Activated naive CD8-positive, alpha-beta T cell treated with anti-CD3 and anti-CD28 coated beads, Interleukin-2, amount 50 U/mL, for 16 hours (primary cell): ENCODE measurements around the gene MAPKAPK3.

Source experiments
- DNase-seq: peaks from one replicate; pipeline ENCODE4 v3.0.0-alpha.2; 2020; ENCODE audit warnings: low read depth, low spot score

Gene MAPKAPK3

GRCh38 chr3:50617096-50617791, at the start of gene MAPKAPK3:
TSS of gene MAPKAPK3 (plus strand) at chr3:50617151. CDS start at chr3:50617566, 415 bp downstream.
- DNase-seq: no peak

- peak; percentile 89 for DNase-seq
Observed at GRCh38 chr3:50567386-50568167, 49.4 kb upstream of the MAPKAPK3 start, which contains the start of gene C3orf18. TSS of gene C3orf18 (minus strand) at chr3:50567747. CDS start at chr3:50565699, 2,048 bp downstream.

GRCh38 chr3:50568947-50569749, 47.8 kb upstream of the MAPKAPK3 start, which contains the start of gene HEMK1:
TSS of gene HEMK1 (plus strand) at chr3:50569522. CDS start at chr3:50571105, 1,583 bp downstream.
- DNase-seq: peak; percentile 91

- no peak for DNase-seq
Observed at GRCh38 chr3:50570508-50571279, 46.3 kb upstream of the MAPKAPK3 start.

- no peak for DNase-seq
Observed at GRCh38 chr3:50571486-50571885, 45.5 kb upstream of the MAPKAPK3 start.

GRCh38 chr3:50572158-50572557, 44.8 kb upstream of the MAPKAPK3 start:
- peak; percentile 68 for DNase-seq

- no peak for DNase-seq
Observed at GRCh38 chr3:50572801-50573371, 44.1 kb upstream of the MAPKAPK3 start.

GRCh38 chr3:50573566-50574443, 43.1 kb upstream of the MAPKAPK3 start:
- peak; percentile 66 for DNase-seq

- no peak for DNase-seq
Observed at GRCh38 chr3:50574444-50574831, 42.5 kb upstream of the MAPKAPK3 start.

- no peak for DNase-seq
Observed at GRCh38 chr3:50575372-50575771, 41.6 kb upstream of the MAPKAPK3 start.

GRCh38 chr3:50577348-50577747, 39.6 kb upstream of the MAPKAPK3 start:
- no peak for DNase-seq

GRCh38 chr3:50580683-50581458, 36.1 kb upstream of the MAPKAPK3 start:
- DNase-seq: no peak

GRCh38 chr3:50581459-50581842, 35.5 kb upstream of the MAPKAPK3 start:
- no peak for DNase-seq

- DNase-seq: no peak
Observed at GRCh38 chr3:50582083-50582482, 34.9 kb upstream of the MAPKAPK3 start.

- DNase-seq: no peak
Observed at GRCh38 chr3:50583897-50584296, 33.1 kb upstream of the MAPKAPK3 start.

GRCh38 chr3:50584391-50584790, 32.6 kb upstream of the MAPKAPK3 start:
- no peak for DNase-seq

GRCh38 chr3:50585919-50586762, 30.8 kb upstream of the MAPKAPK3 start:
- no peak for DNase-seq

GRCh38 chr3:50586763-50587070, 30.2 kb upstream of the MAPKAPK3 start:
- no peak for DNase-seq
